ENCODE data around the gene CRABP2. TPM values are rescaled to one million over a fixed set of nuclear protein-coding genes. Genes with fewer than 3 reads are reported as not detected.
A peak's percentile ranks its signal among the peaks of the same experiment; 100 is the strongest.

The CRABP2 gene
- total and polyA plus RNA-seq, 11 donors, result 0.46 to 11.4 (median 1.4) TPM; not detected in 3

DNA sequence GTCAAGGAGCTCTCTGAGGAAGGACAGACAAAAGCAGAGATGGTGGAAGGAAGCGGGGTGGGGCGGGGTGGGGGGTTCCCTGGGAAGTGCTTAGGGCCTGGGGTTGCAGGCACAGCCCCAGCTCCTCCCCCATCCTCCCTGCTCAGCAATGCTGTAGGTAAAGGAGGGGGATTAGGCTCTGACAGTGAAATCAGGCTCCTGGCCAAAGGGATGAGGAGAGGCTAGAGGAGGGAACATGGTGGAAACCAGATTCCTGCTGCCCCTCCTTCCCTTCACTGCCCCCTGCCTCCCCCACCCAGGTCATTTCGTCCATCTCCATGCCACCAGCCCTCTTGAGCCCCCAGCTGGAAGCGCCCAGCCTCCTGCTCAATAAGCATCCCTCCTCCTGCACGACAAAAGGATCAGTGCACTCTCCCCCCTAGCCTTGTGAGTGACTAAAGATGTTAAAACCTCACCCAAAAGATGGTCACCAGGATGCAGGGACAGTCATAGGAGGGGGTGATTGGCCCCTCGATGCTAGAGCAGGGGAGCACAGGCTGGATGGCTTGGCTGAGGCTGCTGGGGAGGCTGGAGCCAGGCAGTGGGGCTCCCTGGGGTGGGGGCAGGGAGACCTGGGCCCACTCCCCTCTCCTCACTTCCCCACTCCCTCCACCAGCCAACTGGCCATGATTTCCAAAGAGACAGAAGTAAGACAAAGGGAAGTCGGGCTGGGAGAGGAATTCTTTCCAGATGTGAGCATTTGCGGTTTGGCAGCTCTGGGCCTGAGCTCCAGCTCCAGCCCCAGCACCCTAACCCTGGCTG lies 2.2 kb upstream of the CRABP2 start:
- no peaks in the 10 kb centered on the region for H3K36me3 ChIP-seq
- TF ChIP-seq, protein P1, sequence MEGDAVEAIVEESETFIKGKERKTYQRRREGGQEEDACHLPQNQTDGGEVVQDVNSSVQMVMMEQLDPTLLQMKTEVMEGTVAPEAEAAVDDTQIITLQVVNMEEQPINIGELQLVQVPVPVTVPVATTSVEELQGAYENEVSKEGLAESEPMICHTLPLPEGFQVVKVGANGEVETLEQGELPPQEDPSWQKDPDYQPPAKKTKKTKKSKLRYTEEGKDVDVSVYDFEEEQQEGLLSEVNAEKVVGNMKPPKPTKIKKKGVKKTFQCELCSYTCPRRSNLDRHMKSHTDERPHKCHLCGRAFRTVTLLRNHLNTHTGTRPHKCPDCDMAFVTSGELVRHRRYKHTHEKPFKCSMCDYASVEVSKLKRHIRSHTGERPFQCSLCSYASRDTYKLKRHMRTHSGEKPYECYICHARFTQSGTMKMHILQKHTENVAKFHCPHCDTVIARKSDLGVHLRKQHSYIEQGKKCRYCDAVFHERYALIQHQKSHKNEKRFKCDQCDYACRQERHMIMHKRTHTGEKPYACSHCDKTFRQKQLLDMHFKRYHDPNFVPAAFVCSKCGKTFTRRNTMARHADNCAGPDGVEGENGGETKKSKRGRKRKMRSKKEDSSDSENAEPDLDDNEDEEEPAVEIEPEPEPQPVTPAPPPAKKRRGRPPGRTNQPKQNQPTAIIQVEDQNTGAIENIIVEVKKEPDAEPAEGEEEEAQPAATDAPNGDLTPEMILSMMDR (IDR thresholded peaks at IDR 0.05), result no peak
- no peak for TF ChIP-seq POLR2A (IDR thresholded peaks at IDR 0.05)
- WGBS, 4 donors, result 62 to 76% (median 67%) methylated on average over 6 to 8 of the region's 8 CpGs
- H3K4me1 ChIP-seq, result peaks cover 0 to 57% (median 36%) of the 10 kb centered on the region in 12 donors
- peak overlapping the region in 9 of 12 donors; percentile 41 to 91 (median 77) for H3K27ac ChIP-seq
- no peaks in the 10 kb centered on the region for H3K9me3 ChIP-seq
- intact Hi-C loops (cut with DNase I), result no loop called here
- peaks cover 0 to 36% (median 23%) of the 10 kb centered on the region in 9 donors for H3K27me3 ChIP-seq
- ATAC-seq (no peak), DNase-seq (no peak)
- H3K4me3 ChIP-seq, result no peak overlapping the region

DNA sequence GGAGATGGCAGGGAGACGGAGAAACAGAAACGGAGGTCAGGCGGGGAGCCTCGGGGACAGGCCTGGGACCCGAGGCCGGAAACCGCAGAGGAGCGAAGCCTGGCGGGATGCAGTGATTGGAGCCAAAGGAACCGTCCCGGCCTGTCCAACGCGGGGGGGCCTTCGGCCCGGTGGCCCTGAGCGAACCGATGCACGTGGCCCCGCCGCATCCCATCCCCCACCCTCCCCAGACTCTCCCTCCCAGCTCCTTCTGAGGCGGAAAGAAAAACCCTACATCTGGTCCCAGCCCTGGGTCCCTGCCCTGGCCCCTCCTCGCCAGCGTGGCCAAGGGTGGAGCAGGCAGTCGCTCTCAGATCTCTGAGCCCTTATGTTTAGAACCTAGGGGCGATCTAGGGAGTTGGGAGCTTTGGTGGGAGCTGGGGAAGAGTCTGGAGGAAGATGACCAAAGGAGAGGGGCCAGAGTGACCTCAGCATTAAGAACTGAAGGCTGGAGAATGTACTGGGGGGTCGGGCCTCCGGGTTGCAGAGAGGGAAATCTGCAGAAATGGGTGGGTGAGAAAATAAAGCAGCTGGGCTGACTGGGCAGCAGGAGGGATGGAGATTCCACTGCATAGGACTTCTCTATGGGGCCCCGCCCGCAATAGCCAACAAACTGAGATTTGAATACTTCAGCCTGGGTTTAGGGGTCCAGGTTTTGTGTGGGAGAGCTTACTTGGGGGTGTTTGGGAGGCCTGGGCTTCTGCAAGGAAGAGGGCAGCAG lies 1.5 kb upstream of the CRABP2 start:
- TF ChIP-seq, protein P1 (IDR thresholded peaks at IDR 0.05), result no peak
- TF ChIP-seq POLR2A (IDR thresholded peaks at IDR 0.05), result no peak
- Histone ChIP-seq H3K4me1 (peaks cover 0 to 57% (median 36%) of the 10 kb centered on the region in 12 donors), H3K27ac (peak overlapping the region in 11 of 12 donors; percentile 41 to 91 (median 71)), H3K9me3 (no peaks in the 10 kb centered on the region), H3K27me3 (peaks cover 0 to 38% (median 23%) of the 10 kb centered on the region in 9 donors), H3K36me3 (no peaks in the 10 kb centered on the region), H3K4me3 (peak overlapping the region in 11 of 12 donors; percentile 15 to 68 (median 47))
- intact Hi-C loops (cut with DNase I), result no loop called here
- DNase-seq, result peak; percentile 58 to 83 (median 76)
- WGBS, 4 donors, result 12 to 28% (median 13%) methylated on average over 20 to 29 of the region's 29 CpGs
- ATAC-seq, result peak; percentile 19 to 77 (median 62)

DNA sequence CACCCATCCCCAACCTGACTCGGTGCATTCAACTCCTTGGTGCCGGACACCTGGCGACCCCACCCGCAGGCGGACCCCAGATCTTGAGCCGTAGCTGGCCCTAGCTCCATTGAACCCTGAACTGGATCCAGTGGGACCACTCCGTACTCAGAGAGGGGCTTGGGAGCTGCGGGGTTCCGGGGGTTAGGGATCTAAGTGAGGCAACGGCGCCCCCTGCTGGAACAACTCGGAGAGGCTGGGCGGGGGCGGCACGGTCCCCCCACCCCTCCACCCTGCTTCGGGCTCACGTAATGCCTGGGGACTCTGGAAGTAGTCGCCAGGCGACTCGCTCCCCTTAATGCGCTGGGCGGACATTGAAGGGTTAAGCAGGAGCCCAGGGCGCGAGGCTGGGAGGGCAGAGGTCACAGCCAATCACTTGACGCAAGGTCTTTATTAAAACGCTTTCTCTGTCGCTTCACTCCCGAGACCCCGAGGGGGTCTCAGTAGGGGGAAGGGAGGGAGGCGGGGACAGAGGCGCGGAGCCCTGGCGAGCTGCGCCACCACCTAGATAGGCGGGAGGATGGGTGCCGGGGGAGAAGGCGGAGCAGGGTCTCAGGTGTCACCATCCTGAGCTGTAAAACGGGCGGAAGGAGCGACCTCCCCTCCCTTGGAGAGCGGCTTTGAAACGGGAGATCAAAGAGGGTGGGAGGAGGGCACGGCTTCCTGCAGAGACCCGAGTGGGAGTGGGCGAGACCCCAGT lies 704 bp upstream of the CRABP2 start:
- DNase-seq (peak; percentile 51 to 75 (median 65)), ATAC-seq (peak; percentile 23 to 71 (median 46))
- Histone ChIP-seq H3K27ac (peak overlapping the region in 11 of 12 donors; percentile 41 to 91 (median 71)), H3K36me3 (no peaks in the 10 kb centered on the region), H3K4me3 (peak overlapping the region; percentile 12 to 68 (median 46)), H3K4me1 (peaks cover 0 to 57% (median 36%) of the 10 kb centered on the region in 12 donors), H3K9me3 (no peaks in the 10 kb centered on the region), H3K27me3 (peaks cover 0 to 45% (median 28%) of the 10 kb centered on the region in 9 donors)
- intact Hi-C loops (cut with DNase I), result loop anchor here in 1 of 10 donors (1.0 kb wide), 1 partner anchor 46 kb away; no protein-coding TSS in a partner anchor
- 2 to 4% (median 2%) methylated on average over 25 to 45 of the region's 45 CpGs for WGBS, 4 donors
- no peak for TF ChIP-seq POLR2A (IDR thresholded peaks at IDR 0.05)
- TF ChIP-seq, protein P1 (IDR thresholded peaks at IDR 0.05), result peak; percentile 68 to 88 (median 78)

Measured in heart left ventricle (tissue), 16 donors.